Measurements from ENCODE around the gene CXCR1.
A peak's percentile ranks its signal among the peaks of the same experiment; 100 is the strongest.

CXCR1 gene

DNA sequence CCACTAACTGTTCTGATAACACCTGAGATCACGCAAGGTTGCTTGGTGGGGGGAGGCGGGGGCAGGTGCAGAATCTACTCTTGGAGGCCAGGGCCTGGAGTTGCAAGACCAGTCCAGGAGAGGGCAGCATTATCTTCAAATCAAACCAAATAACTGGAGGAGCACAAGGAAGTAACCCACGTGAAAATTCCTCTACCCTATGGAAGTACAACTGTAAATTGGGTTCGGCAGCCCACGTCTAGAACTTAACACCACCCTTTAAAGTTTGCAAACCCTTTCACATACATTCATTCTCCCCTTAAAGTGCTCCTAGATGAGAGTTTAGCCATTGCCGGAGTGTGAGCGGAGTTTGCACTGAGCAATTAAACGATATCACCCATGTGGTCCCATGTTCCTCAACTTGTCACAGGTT lies 19.6 kb upstream of the CXCR1 start:
- POLR2A ChIA-PET: no interaction called here

DNA sequence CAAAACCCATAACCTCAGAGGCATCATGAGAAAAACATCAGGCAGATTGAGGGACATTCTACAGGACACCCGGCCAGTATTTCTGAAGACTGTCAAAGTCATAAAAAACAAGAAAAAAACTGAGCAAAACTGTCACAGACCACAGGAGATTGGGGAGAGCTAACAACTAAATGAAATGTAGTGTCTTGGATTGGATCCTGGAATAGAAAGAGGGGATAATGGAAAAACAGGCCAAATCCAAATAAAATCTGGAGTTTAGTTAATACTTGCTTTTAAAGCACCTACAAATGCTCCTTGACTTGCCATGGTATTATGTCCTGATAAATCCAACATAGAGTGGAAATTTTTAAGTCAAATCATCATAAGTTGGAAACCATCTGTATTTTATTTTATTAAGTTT lies 17.6 kb upstream of the CXCR1 start:
- H3K4me1 ChIP-seq (ENCODE audit: control insufficient read depth, insufficient read depth, low read length): no peaks in the 10 kb centered on the region
- ChIA-PET POLR2A (no interaction called here), CTCF (interaction anchor here (0.7 to 1.8 kb wide), 6 partner anchors 15 to 1327 kb away, joined by 3 to 10 read pairs (median 3); partner anchors contain the start of gene CXCR1)
- no peak for TF ChIP-seq ZNF175 (tag by site-specific recombination; IDR thresholded peaks at IDR 0.05)
- H3K4me3 ChIP-seq (ENCODE audit: low read depth, low read length): no peak overlapping the region
- no peaks in the 10 kb centered on the region for H3K9me3 ChIP-seq (ENCODE audit: control insufficient read depth, insufficient read depth, low read depth, low read length)
- no peaks in the 10 kb centered on the region for H3K36me3 ChIP-seq (ENCODE audit: control insufficient read depth in 2 of 2, insufficient read depth in 1 of 2, low read length in 2 of 2)
- H3K27ac ChIP-seq (ENCODE audit: extremely low read depth, low read depth, low read length): no peak overlapping the region

More for the DNA sequence above, 19.6 kb upstream of the CXCR1 start:
- Histone ChIP-seq H3K4me3 (ENCODE audit: low read depth, low read length) (no peak overlapping the region), H3K36me3 (ENCODE audit: control insufficient read depth in 2 of 2, insufficient read depth in 1 of 2, low read length in 2 of 2) (no peaks in the 10 kb centered on the region), H3K27ac (ENCODE audit: extremely low read depth, low read depth, low read length) (no peak overlapping the region), H3K9me3 (ENCODE audit: control insufficient read depth, insufficient read depth, low read depth, low read length) (no peaks in the 10 kb centered on the region), H3K4me1 (ENCODE audit: control insufficient read depth, insufficient read depth, low read length) (no peaks in the 10 kb centered on the region)
- CTCF ChIA-PET: interaction anchor here (1.5 to 2.5 kb wide), 3 partner anchors 71 to 84 kb away, joined by 4 to 10 read pairs (median 10); partner anchors contain the start of genes AAMP and PNKD
- peak; percentile 74 for TF ChIP-seq ZNF654 (tag by site-specific recombination; IDR thresholded peaks at IDR 0.05; ENCODE audit: low read depth)
- TF ChIP-seq IKZF3 (tag by site-specific recombination; IDR thresholded peaks at IDR 0.05): peak; percentile 88
- TF ChIP-seq, protein P1, sequence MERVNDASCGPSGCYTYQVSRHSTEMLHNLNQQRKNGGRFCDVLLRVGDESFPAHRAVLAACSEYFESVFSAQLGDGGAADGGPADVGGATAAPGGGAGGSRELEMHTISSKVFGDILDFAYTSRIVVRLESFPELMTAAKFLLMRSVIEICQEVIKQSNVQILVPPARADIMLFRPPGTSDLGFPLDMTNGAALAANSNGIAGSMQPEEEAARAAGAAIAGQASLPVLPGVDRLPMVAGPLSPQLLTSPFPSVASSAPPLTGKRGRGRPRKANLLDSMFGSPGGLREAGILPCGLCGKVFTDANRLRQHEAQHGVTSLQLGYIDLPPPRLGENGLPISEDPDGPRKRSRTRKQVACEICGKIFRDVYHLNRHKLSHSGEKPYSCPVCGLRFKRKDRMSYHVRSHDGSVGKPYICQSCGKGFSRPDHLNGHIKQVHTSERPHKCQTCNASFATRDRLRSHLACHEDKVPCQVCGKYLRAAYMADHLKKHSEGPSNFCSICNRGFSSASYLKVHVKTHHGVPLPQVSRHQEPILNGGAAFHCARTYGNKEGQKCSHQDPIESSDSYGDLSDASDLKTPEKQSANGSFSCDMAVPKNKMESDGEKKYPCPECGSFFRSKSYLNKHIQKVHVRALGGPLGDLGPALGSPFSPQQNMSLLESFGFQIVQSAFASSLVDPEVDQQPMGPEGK (tag by site-specific recombination; IDR thresholded peaks at IDR 0.05): peak; percentile 52
- TF ChIP-seq BCL11A (tag by site-specific recombination; IDR thresholded peaks at IDR 0.05; ENCODE audit: low read depth): no peak
- TF ChIP-seq, protein P2, sequence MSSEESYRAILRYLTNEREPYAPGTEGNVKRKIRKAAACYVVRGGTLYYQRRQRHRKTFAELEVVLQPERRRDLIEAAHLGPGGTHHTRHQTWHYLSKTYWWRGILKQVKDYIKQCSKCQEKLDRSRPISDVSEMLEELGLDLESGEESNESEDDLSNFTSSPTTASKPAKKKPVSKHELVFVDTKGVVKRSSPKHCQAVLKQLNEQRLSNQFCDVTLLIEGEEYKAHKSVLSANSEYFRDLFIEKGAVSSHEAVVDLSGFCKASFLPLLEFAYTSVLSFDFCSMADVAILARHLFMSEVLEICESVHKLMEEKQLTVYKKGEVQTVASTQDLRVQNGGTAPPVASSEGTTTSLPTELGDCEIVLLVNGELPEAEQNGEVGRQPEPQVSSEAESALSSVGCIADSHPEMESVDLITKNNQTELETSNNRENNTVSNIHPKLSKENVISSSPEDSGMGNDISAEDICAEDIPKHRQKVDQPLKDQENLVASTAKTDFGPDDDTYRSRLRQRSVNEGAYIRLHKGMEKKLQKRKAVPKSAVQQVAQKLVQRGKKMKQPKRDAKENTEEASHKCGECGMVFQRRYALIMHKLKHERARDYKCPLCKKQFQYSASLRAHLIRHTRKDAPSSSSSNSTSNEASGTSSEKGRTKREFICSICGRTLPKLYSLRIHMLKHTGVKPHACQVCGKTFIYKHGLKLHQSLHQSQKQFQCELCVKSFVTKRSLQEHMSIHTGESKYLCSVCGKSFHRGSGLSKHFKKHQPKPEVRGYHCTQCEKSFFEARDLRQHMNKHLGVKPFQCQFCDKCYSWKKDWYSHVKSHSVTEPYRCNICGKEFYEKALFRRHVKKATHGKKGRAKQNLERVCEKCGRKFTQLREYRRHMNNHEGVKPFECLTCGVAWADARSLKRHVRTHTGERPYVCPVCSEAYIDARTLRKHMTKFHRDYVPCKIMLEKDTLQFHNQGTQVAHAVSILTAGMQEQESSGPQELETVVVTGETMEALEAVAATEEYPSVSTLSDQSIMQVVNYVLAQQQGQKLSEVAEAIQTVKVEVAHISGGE (tag by site-specific recombination; conservative IDR thresholded peaks at IDR 0.05; ENCODE audit: low read depth): 0 out of 2 replicates have a peak, but pooled peaks have one; percentile 39

DNA sequence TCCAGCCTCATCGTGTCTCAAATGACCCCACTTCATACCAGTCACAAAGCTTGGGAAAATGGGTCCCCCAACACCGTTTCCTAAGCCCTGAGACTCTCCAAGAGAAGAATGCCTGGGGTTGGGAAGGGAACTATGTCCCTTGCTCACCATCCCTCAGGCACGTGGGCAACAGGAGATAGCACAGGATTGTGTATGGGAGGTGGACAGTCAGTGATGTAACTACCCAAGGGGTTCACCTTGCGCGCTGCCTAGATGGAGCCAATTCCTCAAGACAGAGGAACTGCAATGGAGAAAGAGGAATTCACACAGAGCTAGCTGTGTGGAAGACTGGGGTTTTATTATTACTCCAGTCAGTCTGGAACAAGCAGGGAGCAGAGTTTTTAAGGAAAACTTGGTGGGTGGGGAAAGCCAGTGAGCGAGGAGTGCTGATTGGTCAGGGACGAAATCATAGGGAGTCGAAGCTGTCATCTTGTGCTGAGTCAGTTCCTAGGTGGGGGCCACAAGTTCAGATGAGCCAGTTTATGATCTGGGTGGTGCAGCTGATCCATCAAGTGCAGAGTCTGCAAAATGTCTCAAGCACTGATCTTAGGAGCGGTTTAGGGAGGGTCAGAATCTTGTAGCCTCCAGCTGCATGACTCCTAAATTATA lies 13.8 kb upstream of the CXCR1 start:
- H3K9me3 ChIP-seq (ENCODE audit: control insufficient read depth, insufficient read depth, low read depth, low read length): no peaks in the 10 kb centered on the region
- ChIA-PET POLR2A (no interaction called here), CTCF (interaction anchor here (0.8 to 1.1 kb wide), 2 partner anchors 11 to 12 kb away, joined by 3 read pairs; no protein-coding TSS in a partner anchor)
- H3K4me3 ChIP-seq (ENCODE audit: low read depth, low read length): no peak overlapping the region
- no peaks in the 10 kb centered on the region for H3K4me1 ChIP-seq (ENCODE audit: control insufficient read depth, insufficient read depth, low read length)
- H3K36me3 ChIP-seq (ENCODE audit: control insufficient read depth in 2 of 2, insufficient read depth in 1 of 2, low read length in 2 of 2): no peaks in the 10 kb centered on the region
- H3K27ac ChIP-seq (ENCODE audit: extremely low read depth, low read depth, low read length): no peak overlapping the region
- TF ChIP-seq ZNF664 (tag by site-specific recombination; IDR thresholded peaks at IDR 0.05) (no peak), ZNF777 (tag by site-specific recombination; IDR thresholded peaks at IDR 0.05; ENCODE audit: borderline replicate concordance) (no peak), ZIC2 (tag by site-specific recombination; IDR thresholded peaks at IDR 0.05) (no peak), EGR2 (tag by site-specific recombination; IDR thresholded peaks at IDR 0.05; ENCODE audit: low read depth) (no peak), SCRT1 (tag by site-specific recombination; IDR thresholded peaks at IDR 0.05; ENCODE audit: borderline replicate concordance) (no peak), ZNF24 (tag by site-specific recombination; IDR thresholded peaks at IDR 0.05) (no peak), ZNF146 (tag by site-specific recombination; IDR thresholded peaks at IDR 0.05) (no peak), ZFP69B (tag by site-specific recombination; IDR thresholded peaks at IDR 0.05) (no peak)
- TF ChIP-seq, protein P3, sequence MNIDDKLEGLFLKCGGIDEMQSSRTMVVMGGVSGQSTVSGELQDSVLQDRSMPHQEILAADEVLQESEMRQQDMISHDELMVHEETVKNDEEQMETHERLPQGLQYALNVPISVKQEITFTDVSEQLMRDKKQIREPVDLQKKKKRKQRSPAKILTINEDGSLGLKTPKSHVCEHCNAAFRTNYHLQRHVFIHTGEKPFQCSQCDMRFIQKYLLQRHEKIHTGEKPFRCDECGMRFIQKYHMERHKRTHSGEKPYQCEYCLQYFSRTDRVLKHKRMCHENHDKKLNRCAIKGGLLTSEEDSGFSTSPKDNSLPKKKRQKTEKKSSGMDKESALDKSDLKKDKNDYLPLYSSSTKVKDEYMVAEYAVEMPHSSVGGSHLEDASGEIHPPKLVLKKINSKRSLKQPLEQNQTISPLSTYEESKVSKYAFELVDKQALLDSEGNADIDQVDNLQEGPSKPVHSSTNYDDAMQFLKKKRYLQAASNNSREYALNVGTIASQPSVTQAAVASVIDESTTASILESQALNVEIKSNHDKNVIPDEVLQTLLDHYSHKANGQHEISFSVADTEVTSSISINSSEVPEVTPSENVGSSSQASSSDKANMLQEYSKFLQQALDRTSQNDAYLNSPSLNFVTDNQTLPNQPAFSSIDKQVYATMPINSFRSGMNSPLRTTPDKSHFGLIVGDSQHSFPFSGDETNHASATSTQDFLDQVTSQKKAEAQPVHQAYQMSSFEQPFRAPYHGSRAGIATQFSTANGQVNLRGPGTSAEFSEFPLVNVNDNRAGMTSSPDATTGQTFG (tag by site-specific recombination; IDR thresholded peaks at IDR 0.05; ENCODE audit: borderline replicate concordance): no peak
- TF ChIP-seq, protein P4, sequence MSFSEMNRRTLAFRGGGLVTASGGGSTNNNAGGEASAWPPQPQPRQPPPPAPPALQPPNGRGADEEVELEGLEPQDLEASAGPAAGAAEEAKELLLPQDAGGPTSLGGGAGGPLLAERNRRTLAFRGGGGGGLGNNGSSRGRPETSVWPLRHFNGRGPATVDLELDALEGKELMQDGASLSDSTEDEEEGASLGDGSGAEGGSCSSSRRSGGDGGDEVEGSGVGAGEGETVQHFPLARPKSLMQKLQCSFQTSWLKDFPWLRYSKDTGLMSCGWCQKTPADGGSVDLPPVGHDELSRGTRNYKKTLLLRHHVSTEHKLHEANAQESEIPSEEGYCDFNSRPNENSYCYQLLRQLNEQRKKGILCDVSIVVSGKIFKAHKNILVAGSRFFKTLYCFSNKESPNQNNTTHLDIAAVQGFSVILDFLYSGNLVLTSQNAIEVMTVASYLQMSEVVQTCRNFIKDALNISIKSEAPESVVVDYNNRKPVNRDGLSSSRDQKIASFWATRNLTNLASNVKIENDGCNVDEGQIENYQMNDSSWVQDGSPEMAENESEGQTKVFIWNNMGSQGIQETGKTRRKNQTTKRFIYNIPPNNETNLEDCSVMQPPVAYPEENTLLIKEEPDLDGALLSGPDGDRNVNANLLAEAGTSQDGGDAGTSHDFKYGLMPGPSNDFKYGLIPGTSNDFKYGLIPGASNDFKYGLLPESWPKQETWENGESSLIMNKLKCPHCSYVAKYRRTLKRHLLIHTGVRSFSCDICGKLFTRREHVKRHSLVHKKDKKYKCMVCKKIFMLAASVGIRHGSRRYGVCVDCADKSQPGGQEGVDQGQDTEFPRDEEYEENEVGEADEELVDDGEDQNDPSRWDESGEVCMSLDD (tag by site-specific recombination; IDR thresholded peaks at IDR 0.05): no peak
- TF ChIP-seq, protein P5, sequence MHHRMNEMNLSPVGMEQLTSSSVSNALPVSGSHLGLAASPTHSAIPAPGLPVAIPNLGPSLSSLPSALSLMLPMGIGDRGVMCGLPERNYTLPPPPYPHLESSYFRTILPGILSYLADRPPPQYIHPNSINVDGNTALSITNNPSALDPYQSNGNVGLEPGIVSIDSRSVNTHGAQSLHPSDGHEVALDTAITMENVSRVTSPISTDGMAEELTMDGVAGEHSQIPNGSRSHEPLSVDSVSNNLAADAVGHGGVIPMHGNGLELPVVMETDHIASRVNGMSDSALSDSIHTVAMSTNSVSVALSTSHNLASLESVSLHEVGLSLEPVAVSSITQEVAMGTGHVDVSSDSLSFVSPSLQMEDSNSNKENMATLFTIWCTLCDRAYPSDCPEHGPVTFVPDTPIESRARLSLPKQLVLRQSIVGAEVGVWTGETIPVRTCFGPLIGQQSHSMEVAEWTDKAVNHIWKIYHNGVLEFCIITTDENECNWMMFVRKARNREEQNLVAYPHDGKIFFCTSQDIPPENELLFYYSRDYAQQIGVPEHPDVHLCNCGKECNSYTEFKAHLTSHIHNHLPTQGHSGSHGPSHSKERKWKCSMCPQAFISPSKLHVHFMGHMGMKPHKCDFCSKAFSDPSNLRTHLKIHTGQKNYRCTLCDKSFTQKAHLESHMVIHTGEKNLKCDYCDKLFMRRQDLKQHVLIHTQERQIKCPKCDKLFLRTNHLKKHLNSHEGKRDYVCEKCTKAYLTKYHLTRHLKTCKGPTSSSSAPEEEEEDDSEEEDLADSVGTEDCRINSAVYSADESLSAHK (tag by site-specific recombination; IDR thresholded peaks at IDR 0.05): no peak

Measured in HEK293 (cell line).